Stimulated activated CD8-positive, alpha-beta memory T cell treated with anti-CD3 and anti-CD28 coated beads, Interleukin-15, amount 100 ng/mL, for 1 hour (primary cell): ENCODE measurements around the gene HOXC4.
"Not testable (repeated sequence)": the region's sequence is repeated elsewhere in the genome, so short reads cannot be mapped to it uniquely, and the experiment has no call there.

Experiments used
- DNase-seq: peaks from one replicate; pipeline ENCODE4 v3.0.0-alpha.2; 2020; ENCODE audit warnings: low read depth

Gene HOXC4

DNA sequence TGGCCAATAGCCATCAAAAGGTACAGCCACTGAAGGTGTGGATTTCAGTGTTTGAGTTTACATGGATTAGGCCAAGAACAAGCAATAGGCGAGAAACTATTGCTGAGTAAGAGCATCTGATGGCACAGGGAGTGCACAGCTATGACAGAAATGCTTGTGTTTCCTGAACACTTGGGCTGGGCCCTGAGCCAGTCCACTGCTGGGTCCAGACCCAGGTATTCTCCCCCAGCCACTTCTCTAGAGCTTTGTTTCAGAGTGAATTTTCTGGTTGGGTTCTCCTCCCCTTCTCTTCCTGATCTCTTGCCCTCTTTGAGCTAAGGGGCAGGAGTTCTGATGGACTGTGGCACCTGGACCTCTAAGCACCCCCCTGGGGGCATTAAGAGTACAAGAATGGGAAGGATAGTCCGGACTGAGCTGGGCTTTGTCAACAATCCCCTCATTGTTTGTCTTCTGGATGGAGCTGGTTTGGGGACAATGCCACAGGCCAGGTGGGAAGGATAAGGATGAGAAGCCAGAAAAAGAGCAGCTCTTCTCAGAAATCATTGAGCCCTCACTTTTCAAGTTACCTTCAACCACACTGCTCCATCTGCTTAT, 12.4 kb upstream of the HOXC4 start:
- DNase-seq, result no peak

DNA sequence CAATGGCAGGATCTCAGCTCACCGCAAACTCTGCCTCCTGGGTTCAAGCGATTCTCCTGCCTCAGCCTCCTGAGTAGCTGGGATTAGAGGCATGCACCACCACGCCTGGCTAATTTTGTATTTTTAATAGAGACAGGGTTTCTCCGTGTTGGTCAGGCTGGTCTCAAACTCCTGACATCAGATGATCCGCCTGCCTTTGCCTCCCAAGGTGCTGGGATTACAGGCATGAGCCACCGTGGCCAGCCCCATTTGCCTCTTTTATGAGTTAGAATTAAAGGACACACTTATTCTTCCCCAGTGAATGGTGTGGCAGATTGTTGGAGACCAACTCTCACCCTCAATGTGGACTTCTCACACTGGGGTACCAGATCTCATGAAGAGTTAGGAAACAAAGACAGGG, 11.6 kb upstream of the HOXC4 start:
- DNase-seq, result not testable (repeated sequence)

DNA sequence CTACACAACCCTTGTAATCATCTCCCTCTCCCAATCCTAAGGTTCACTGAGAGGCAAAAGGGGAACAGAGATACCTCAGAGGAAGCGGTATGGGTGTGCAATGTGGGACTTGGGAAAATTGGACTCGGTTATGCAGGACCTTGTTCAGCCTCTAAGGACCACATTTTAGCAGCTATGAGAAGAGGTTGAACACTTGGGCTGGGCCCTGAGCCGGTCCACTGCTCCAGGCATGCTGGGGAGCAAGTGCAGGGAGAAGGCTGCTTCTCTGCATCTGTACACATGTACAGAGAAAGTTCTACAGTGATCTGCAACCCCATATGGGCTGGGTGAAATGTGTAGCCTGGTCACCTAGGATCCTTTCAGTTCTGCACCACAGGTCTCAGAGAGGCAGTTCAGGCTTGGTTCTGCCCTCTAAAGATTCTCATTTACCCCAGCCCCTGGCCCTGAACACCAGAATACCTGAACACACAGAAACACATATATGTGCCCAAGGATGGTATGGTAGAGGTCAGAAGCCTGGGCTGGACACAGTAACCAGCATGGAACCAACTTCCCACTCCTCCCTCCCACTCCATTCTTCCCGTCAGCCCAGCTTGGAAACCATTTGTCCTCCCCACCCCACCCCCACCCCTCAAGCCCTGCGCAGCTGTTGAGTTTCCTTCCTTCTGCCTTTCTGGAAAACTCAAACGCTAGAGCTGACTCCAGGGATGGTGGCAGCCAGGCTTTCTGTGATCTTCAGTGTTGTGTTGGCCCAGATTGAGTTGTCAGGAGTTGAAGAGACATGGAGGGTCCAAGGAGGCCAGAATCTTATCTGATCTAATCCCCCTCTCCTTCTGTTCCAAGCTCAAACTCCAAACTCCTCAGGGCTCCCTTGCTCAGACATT, 10.4 kb upstream of the HOXC4 start:
- DNase-seq, result no peak

DNA sequence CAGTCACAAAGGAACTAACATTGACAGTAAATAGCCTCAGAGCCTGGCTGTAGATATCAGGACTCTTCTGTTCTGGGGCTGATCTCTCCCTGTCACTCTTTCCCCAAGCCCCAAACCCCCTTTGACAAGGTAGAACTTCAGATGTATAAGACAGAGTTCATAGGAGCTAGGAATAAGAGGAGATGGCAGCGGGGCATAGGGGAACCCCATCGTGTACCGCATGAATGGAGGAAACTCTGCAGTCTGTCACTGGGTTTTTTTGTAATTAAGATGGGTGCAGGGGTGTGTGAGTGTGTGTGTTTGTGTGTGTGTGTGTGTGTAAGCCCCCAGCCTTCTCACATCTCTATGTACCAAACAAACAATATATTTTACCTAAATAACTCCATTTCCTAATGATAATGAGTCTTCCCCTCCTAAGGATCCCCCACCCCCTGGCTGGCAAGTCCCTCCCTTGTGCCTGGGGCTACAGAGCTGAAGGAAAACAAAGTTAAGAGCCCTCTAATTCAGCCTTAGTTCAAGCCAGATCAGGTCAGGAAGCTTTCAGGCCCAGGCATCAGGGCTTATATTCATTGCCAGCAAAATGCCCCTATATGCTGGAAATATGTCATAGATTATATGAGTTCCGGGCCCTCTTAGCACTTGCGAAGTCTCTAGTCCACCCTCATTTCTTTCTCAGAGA, 9.1 kb upstream of the HOXC4 start:
- no peak for DNase-seq

DNA sequence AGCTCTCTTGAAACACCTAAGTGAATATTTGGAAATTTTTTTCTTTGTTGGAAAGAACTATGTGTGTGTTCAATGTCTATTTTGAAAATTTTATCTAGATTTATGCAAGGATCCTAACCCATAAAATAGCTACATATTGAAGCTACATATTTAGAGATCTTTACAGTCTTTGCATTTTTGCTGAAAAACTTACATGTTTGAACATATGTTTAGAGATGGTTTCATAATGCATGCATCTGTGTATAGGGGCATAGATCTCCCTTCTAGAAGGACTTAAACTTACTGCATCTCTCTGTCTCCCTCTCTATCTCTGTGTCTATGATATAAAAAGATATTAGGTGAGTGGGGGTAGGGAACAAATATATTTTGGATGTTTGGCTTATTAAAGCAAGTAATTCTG, 8.2 kb upstream of the HOXC4 start:
- DNase-seq, result no peak

DNA sequence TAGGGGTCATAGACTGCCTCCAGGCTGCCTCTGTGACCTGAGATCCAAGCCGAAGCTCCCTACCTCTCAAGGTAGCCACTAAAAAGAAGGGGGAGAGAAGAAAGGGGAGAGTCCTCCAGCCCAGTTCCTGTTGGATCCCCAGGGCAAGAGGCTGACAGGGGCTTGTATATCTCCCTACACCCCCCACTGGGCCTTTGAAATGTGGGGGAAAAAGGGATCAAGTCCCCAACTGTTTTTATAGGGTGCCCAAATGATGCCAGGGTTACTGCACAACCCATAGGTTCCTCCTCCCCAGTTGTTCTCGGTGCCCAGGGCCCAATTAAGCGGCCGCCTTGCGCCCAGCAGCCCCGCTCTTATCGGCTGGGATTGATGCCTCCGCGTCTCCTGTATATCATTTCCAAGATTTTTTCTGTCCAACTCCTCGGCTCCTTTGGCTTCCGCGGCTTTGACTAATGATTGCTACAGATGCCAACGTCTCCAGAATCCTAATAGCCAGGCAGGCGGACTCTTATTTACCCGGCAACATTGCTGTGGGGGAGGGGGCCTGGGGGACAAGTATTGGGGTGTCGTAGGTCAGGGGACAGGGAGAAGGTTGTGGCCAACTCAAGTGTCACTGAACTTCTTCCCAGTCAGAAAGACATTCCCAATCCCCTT, 7.6 kb upstream of the HOXC4 start:
- DNase-seq, result no peak

DNA sequence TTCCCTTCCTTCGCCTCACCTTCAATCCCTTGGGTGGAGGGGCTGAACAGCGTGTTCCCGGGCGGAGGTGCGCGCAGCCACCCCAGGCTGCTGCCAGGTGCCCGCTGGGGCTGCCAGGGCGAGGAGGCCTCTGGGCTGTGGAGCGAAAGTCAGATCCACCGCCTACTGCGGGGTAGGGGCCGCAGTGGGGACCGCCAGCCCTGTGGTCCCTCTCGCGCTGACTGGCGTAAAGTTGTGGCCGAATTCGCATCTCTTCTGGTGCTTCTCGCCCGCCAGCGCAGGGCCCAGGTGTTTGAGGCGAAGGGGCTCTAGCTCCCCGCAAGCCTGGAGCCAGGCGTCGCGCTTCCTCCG, 6.9 kb upstream of the HOXC4 start:
- DNase-seq, result no peak

DNA sequence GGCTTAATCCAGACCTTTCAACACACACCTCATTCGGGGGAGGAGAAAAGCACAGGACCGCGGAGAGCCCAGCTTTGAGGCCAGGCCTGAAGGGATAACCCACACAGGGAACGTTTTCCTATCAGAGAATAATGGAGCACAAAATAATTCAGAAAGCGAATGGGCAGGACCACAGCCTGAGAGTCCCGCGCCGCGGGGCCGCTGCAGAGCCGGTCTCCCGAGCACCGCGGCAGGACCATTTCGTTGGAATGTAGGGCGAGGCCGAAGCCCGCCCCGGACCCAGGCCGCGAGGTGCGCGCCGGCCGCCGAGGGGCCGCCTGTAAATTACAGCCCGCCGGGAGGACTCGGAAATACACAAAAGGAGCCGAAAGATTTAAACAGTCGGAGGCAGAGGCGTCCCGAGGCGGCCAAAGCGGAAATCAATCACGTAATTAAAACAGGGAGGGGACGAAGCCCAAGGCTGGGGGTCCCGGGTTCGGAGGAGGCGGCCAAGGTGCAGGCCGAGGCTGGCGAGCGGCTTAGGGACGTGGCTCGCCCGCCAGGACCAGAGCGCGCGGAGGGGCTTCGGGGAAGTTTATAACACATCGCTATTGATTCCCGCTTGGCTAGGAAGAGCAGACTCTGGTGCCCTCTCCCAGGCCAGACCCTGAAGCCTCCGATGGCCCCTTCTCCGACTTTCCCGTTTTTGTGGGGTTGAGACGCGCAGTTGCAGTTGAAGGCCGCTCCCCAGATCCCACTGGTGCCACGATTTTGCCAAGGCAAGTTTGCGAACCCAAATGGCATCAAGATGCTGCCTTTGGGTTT, 6.3 kb upstream of the HOXC4 start:
- DNase-seq, result no peak

DNA sequence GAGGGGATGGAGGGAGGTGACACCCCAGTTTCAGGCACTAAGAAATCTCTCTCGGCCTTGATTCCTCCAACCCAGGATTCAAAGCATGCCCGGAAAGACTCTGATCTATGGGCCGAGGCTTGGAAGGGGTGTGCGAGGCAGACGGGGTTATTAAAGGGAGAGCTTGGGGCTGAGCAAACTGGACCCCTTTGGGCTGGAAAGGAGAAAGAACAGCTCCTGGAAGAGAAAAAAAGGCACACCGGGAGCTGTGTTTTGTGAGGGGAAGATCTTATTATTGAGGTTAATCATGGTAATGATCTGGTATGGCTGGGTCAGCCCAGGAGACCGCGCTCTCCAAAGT, 5.7 kb upstream of the HOXC4 start:
- DNase-seq, result no peak

DNA sequence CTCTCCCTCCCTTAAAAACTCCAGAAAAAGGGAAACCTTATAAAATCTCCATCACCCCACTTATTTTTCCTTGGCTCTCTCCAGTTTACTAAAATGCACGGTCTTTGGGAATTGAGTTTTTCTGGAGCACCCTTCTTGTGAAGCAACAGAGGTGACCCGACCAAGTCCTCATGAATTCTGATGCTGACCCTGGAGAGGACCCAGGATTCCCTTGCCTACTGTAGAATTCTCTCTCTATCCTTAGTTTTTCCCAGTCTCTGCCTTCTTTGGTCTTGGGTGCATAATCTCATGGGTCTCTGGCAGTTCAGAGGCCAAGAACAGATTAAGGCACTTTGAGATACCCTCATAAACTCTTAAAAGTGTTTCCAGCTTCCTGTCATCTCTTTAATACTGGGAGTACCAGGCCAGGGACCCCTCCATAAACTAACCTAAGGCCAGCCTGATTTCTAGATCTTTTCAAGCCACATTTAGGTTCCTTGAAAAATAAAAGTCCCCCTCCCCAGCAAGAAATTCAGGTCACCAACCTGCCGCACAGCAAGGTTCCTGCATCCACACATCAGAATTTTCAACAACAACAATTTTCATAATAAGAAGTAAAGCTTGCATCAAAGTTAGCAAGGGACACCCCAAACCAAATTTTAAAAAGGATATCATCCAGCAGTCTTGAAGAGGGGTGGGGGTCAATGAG, 5.1 kb upstream of the HOXC4 start:
- DNase-seq, result no peak

DNA sequence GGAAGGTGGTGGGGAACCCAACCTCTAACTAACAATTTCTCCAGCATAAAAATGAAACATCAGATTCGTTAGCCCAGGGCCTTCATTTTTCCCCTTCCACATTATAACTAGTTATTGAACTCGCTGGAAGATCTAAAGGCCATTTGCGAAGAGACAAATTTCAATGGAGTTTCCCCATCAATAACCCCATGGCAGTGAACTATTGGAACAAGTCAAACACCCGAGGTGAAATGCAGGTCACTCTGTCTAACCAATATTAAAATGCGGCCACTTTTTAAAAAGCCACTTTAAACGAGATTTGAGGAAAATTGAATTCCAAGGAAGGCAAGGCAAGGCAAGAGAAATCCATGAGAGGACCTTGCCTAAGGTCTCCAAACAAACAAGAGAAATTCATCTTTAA, 4.5 kb upstream of the HOXC4 start:
- DNase-seq, result no peak

DNA sequence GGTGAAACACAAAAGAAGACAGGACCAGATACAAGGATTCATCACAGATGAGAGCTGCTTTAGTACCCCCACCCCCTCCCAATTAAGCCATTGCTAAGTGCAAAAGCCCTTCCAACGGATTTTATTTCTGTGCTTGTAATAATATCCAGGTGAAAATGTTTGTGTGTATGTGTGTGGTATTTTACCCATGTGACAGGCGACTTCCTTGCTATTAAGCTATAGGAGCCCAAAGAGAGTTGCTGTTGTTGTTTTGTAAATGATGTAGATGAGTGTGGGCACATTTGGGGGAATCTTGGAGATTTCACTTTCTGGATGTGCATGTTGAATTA, 3.2 kb upstream of the HOXC4 start:
- no peak for DNase-seq

DNA sequence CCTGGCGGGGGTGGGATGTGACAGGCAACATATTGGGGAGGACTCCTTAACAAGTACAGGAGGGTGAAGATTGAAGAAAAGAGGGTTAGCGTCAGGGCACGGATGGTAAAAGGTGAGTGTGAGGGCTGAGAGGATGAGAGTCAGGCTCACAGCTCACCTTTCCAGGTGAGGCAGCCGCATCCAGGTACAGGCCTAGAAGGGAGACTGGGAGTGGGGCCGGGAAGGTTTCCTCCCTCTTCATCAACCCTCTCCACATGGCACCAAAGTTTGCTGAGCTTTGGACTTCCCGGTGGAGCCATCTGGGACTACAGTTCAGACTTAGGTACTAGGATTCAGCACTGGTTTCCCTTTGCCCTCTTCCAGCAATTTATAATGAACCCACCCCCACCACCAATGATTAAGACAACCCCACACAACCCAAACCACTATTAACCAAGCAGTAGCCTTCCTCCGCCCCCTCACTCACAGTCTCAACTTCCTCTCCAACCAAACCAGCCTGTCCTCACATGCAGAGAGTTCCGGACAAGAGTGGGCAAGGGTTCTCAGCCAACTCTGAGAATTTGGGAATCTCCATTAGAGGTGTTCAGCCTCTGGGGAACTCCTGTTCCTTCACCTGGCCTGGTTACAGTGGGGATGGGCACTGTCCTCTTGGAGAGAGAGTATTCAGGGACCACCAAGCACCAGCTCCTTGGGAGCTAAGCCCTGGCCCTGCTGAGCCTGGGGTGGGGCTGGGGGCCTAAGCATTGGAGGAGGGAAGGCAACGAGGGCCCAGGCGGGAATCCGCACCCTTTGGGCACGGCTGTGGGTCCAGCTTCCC, 2.4 kb upstream of the HOXC4 start:
- DNase-seq, result no peak

DNA sequence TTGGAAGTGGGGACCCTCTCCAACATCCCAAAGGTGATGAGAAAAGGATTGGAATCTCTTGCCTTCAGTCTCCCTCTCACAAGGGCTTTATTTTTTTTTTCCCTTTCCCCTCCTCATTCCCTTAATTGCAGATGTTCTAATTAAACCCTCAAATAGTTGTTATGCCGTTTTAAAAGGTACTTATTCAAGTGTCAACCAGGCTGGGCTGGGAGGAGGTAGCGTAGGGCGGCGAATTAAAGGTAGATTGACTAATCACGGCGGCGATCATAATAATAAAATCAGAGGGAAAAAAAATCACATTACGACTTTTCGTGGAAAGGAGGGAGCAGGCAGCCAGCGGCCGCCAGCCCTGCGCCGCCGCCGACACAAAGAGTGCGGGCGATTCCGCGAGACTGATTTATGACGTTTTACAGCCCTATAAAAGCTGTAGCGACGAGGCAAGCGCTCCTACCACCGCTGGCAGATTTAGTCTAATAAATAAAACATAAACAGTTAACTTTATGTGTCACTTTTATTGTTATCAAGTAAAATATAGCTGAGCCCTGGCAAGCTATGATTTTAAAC, 1.7 kb upstream of the HOXC4 start:
- DNase-seq, result no peak

DNA sequence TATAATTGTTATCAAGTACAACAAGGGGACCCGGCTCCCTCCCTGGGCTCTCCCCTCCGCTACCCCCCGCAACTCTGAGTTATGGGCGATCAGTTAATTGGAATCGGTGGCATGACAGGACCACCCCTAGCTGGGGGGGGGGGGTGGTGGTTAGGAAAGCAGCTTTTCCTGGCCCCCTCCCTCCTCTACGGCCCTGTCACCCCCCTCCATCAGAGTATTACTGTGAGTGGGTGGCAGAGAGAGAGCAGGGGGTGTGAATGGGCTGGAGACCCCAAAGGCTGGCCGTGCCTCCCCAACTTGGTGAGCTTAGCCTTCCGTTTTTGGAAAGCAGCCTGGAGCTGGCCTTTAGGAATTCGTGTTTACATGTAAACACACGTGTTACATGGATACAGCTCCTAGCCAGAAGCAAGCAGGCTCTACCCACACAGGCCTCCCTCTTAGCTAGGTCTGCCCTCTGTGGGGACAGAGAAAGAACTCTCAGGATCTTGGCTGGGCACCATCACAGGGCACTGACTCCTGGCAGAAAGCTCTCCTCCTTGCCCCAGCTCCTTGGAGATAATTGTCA, 1.1 kb upstream of the HOXC4 start:
- DNase-seq, result no peak

DNA sequence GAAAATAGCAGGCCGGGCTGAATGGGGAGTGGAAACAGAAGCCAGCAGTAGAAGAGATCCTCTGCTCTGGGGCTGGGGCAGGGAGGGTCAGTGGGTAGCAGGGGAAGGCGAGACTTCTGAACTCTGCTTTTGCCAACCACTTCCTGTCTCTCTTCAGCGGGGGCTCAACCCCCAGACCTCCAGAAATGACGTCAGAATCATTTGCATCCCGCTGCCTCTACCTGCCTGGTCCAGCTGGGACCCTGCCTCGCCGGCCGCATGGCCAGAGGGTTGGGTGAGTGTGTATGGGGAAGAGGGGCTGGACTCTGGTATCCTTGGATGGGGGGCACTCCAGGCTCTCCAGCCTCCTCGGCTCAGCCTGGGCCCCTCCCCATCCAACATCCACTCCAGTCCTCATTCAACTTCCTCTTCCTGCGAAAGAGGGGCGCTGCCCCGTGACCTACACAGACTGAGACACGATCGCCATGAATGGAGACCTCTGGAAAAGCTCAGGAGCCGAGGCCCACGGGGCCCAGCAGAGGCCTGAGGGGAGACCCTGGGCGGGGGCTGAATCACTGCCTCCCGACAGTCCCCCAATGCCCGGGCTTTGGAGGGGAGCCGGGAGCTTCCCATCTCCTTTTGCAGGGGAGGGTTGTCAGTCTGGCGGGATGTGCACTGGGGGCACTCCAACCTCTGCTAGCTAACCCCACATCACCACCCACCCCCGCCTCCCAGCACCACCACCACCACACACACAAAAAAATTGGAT, 458 bp upstream of the HOXC4 start:
- DNase-seq, result no peak

DNA sequence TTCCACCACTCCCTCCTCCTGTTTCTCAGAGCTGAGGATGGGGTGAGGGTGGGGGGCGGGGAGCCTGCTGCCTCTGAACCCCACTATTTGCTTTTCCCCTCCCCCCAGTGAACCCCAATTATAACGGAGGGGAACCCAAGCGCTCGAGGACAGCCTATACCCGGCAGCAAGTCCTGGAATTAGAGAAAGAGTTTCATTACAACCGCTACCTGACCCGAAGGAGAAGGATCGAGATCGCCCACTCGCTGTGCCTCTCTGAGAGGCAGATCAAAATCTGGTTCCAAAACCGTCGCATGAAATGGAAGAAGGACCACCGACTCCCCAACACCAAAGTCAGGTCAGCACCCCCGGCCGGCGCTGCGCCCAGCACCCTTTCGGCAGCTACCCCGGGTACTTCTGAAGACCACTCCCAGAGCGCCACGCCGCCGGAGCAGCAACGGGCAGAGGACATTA, 1.1 kb downstream of the HOXC4 start:
- DNase-seq, result no peak

DNA sequence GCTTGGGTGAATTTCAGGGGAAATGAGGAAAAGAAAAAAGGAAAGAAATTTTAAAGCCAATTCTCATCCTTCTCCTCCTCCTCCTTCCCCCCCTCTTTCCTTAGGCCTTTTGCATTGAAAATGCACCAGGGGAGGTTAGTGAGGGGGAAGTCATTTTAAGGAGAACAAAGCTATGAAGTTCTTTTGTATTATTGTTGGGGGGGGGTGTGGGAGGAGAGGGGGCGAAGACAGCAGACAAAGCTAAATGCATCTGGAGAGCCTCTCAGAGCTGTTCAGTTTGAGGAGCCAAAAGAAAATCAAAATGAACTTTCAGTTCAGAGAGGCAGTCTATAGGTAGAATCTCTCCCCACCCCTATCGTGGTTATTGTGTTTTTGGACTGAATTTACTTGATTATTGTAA, 1.9 kb downstream of the HOXC4 start:
- DNase-seq, result no peak

DNA sequence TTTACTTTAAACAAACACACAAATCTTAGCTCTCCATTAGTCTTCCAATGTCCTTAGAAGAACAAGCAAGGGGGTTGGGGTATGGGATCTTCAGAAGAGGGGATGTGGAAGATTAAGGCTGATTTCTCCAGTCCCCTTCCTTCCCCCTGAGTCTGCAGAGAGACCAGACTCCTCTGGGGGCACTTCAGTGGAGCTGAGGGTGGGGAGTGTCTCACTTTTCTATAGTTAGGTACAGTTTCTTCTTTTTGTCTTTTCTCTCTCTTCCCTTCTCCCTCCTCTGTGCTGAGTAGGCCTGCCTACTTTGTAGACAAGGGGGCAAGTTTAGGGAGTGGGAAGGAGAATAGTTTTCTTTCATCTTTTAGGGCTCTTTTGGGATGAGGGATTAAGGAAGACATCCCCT, 2.5 kb downstream of the HOXC4 start:
- no peak for DNase-seq
